Fibroblast of pulmonary artery (primary cell): ENCODE data around the gene RBM4B.

ENCODE experiments used
- DNase-seq: peaks from one replicate; pipeline ENCODE4 v3.0.0-alpha.2; 2010; ENCODE audit warnings: low read depth
- H3K4me3 ChIP-seq: replicated peaks from 2 replicates; pipeline ENCODE4 v1.5.1; 2011; ENCODE audit warnings: low read depth, mild to moderate bottlenecking, control low read depth, low read length, moderate library complexity
- TF ChIP-seq, protein P1 (sequence below): IDR thresholded peaks from 2 replicates; pipeline ENCODE4 v1.5.1; 2011; ENCODE audit warnings: mild to moderate bottlenecking, control low read depth, low read length, inconsistent platforms; ENCODE audit errors: missing control alignments

RBM4B gene

GRCh38 chr11:66715346-66716085 is 37.8 kb upstream of the RBM4B start:
- no peak overlapping the region for H3K4me3 ChIP-seq
- TF ChIP-seq, protein P1, sequence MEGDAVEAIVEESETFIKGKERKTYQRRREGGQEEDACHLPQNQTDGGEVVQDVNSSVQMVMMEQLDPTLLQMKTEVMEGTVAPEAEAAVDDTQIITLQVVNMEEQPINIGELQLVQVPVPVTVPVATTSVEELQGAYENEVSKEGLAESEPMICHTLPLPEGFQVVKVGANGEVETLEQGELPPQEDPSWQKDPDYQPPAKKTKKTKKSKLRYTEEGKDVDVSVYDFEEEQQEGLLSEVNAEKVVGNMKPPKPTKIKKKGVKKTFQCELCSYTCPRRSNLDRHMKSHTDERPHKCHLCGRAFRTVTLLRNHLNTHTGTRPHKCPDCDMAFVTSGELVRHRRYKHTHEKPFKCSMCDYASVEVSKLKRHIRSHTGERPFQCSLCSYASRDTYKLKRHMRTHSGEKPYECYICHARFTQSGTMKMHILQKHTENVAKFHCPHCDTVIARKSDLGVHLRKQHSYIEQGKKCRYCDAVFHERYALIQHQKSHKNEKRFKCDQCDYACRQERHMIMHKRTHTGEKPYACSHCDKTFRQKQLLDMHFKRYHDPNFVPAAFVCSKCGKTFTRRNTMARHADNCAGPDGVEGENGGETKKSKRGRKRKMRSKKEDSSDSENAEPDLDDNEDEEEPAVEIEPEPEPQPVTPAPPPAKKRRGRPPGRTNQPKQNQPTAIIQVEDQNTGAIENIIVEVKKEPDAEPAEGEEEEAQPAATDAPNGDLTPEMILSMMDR = no peak
- no peak for DNase-seq

- DNase-seq = no peak
- H3K4me3 ChIP-seq = no peak overlapping the region
- TF ChIP-seq, protein P1 = no peak
Measured at GRCh38 chr11:66713746-66714480, 36.2 kb upstream of the RBM4B start.

DNA sequence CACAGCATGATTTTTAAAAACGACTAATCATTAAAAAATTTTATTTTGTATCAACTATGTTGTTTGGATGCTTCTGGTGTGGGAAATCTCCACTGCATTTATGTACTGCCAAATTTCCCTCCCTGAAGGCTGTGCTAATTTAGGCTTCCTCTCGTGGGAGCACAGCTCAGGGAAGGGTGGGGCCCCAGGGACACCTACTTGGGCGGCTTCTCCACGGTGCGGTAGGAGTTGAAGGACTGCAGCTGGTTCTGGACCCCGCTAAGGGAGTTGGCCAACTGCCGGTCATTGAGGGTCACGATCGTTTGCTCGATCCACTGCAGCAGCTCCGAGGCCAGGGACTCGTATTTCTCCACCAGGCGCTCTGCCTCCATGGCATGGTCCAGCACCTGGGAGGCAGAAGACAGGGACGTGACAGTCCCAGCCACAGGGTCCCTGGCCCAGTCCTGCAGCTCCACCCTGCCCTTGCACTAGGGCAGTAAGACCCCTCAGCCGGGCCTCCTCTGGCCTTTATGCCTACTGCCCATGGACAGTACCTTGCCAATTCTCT is 32.8 kb upstream of the RBM4B start:
- DNase-seq = no peak
- H3K4me3 ChIP-seq = no peak overlapping the region
- TF ChIP-seq, protein P1 = no peak

GRCh38 chr11:66708701-66709100 is 31.0 kb upstream of the RBM4B start:
- TF ChIP-seq, protein P1 = no peak
- DNase-seq = no peak
- H3K4me3 ChIP-seq = no peak overlapping the region

GRCh38 chr11:66708094-66708493 is 30.4 kb upstream of the RBM4B start:
- DNase-seq = no peak
- TF ChIP-seq, protein P1 = no peak
- H3K4me3 ChIP-seq = no peak overlapping the region

GRCh38 chr11:66707486-66707885 is 29.8 kb upstream of the RBM4B start:
- H3K4me3 ChIP-seq = no peak overlapping the region
- TF ChIP-seq, protein P1 = no peak
- DNase-seq = no peak
